Panc1 (cell line): ENCODE measurements around the gene NALCN. TPM values are rescaled to one million over a fixed set of nuclear protein-coding genes. Genes with fewer than 3 reads are reported as not detected.

Experiments used
- ATAC-seq: fragments of 200-7000 bp; cut with Tn5 transposase; 2 replicates; pipeline ENCODE4 v1.9.1; 2020; ENCODE audit warnings: mild to moderate bottlenecking, moderate library complexity
- BruUV-seq: library from RNA; stranded (reverse); fragments of 400-500 nt; replicated peaks from 2 replicates; lab custom pipeline; 2021; lab: Mats Ljungman, UMichigan
- CTCF ChIA-PET: fragments of 300-600 bp; sonication (Branson Sonifier 250); formaldehyde crosslinking; loops from one replicate; lab custom pipeline; 2022; ENCODE audit warnings: antibody characterized with exemption; lab: Charles Lee
- POLR2A ChIA-PET: fragments of 300-600 bp; sonication (Branson Sonifier 250); formaldehyde crosslinking; loops from one replicate; lab custom pipeline; 2022; ENCODE audit warnings: antibody characterized with exemption; lab: Charles Lee
- DNase-seq: peaks from one replicate; pipeline ENCODE4 v3.0.0-alpha.2; 2010; ENCODE audit warnings: low read depth, low spot score
- H3K27ac ChIP-seq: 2 replicates; pipeline ENCODE4 v1.5.1; 2011; ENCODE audit warnings: mild to moderate bottlenecking, low read length, inconsistent platforms
- H3K27me3 ChIP-seq: fragments of 200-500 bp; sonication (Bioruptor generic); 2 replicates; pipeline ENCODE4 v1.6.0; 2014; ENCODE audit warnings: low read length, inconsistent platforms; ENCODE audit not compliant: control insufficient read depth, insufficient read depth
- H3K36me3 ChIP-seq: fragments of 200-500 bp; sonication (Bioruptor generic); 2 replicates; pipeline ENCODE4 v1.5.1; 2014; ENCODE audit warnings: inconsistent platforms, mild to moderate bottlenecking, low read length, moderate library complexity; ENCODE audit not compliant: control insufficient read depth, insufficient read depth
- H3K4me1 ChIP-seq: 2 replicates; pipeline ENCODE4 v1.5.1; 2011; ENCODE audit warnings: inconsistent platforms, mild to moderate bottlenecking, low read length, moderate library complexity; ENCODE audit not compliant: control insufficient read depth, insufficient read depth
- H3K4me3 ChIP-seq, 2 experiments: 2 replicates each; pipeline ENCODE4 v1.5.1; 2011 to 2012; ENCODE audit warnings: low read depth in 2 of 2, low read length in 2 of 2, mild to moderate bottlenecking in 2 of 2, inconsistent platforms in 1 of 2, moderate library complexity in 1 of 2
- H3K9me3 ChIP-seq: fragments of 200-500 bp; sonication (Bioruptor generic); 2 replicates; pipeline ENCODE4 v1.5.1; 2014; ENCODE audit warnings: low read depth, mild to moderate bottlenecking, inconsistent platforms, low read length, moderate library complexity; ENCODE audit not compliant: control insufficient read depth, insufficient read depth
- POLR2AphosphoS5 ChIP-seq: IDR thresholded peaks from 2 replicates; pipeline ENCODE4 v1.6.1; 2012; ENCODE audit warnings: mild to moderate bottlenecking, low read depth, low read length, moderate library complexity
- SIN3A ChIP-seq: IDR thresholded peaks from 2 replicates; pipeline ENCODE4 v1.6.1; 2012; ENCODE audit warnings: low read depth, mild to moderate bottlenecking, low read length, moderate library complexity, borderline replicate concordance; ENCODE audit not compliant: insufficient read depth
- TCF7L2 ChIP-seq: IDR thresholded peaks from 2 replicates; pipeline ENCODE4 v1.6.1; 2011; ENCODE audit warnings: mild to moderate bottlenecking, low read depth, low read length, inconsistent platforms
- in situ Hi-C: cut with HindIII; loops from 2 replicates; pipeline ENCODE4 v1.10.0; 2016; ENCODE audit warnings: low sequenced_read_pairs, low pct_unique_long_range_greater_than_20kb
- intact Hi-C: fragments of 100-400 bp; cut with micrococcal nuclease; formaldehyde crosslinking; loops from one replicate; pipeline ENCODE4 v1.10.0; 2022; ENCODE audit not compliant: unreplicated experiment
- total RNA-seq: library from RNA; stranded (reverse); gene quantifications from one replicate; pipeline ENCODE4 v1.2.1, GENCODE V29; 2021; ENCODE audit not compliant: unreplicated experiment
- TF ChIP-seq, protein P1 (sequence below), 2 experiments: IDR thresholded peaks; 2 replicates each; pipeline ENCODE4 v1.6.1; 2011 to 2012; ENCODE audit warnings: low read depth in 2 of 2, control low read depth in 1 of 2, low read length in 1 of 2, mild to moderate bottlenecking in 1 of 2, moderate library complexity in 1 of 2; ENCODE audit not compliant: insufficient read depth in 1 of 2
- TF ChIP-seq, protein P2 (sequence below): fragments of 450-650 bp; IDR thresholded peaks from 2 replicates; pipeline ENCODE4 v1.5.1; 2017; ENCODE audit warnings: mild to moderate bottlenecking

Gene NALCN
- total RNA-seq, 1 experiment from 2014 or later, result 10.9 TPM

DNA sequence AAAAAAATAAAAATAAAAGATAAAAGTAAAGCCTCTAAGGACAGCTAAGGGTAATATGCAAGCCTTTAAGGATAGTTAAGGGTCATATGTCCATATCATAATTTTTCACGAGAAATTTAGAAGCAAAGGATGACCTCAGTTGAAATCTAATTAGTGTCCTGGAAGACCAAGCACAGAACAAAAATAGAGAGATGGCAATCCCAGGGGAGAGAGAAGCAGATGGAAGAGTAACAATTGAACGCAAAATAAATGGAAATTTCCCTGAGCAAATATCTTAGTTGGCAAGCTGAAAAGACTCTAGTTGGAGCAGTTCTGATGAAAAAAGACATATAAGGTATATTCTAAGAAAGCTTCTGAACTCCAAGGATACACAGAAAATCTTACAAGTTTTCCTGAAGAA is 275.4 kb downstream of the NALCN start:
- BruUV-seq, result no TSS peak
- in situ Hi-C loops (no loop called here), intact Hi-C loops (loop anchor here (5.0 kb wide), 1 partner anchor 801 kb away; no protein-coding TSS in a partner anchor)
- Histone ChIP-seq H3K4me3 (no peak overlapping the region), H3K27ac (no peak overlapping the region), H3K27me3 (no peaks in the 10 kb centered on the region), H3K9me3 (no peaks in the 10 kb centered on the region), H3K4me1 (no peaks in the 10 kb centered on the region; the same call in 1 of the 2 replicates), H3K36me3 (no peaks in the 10 kb centered on the region)
- TF ChIP-seq POLR2AphosphoS5, result no peak
- TF ChIP-seq, protein P1, sequence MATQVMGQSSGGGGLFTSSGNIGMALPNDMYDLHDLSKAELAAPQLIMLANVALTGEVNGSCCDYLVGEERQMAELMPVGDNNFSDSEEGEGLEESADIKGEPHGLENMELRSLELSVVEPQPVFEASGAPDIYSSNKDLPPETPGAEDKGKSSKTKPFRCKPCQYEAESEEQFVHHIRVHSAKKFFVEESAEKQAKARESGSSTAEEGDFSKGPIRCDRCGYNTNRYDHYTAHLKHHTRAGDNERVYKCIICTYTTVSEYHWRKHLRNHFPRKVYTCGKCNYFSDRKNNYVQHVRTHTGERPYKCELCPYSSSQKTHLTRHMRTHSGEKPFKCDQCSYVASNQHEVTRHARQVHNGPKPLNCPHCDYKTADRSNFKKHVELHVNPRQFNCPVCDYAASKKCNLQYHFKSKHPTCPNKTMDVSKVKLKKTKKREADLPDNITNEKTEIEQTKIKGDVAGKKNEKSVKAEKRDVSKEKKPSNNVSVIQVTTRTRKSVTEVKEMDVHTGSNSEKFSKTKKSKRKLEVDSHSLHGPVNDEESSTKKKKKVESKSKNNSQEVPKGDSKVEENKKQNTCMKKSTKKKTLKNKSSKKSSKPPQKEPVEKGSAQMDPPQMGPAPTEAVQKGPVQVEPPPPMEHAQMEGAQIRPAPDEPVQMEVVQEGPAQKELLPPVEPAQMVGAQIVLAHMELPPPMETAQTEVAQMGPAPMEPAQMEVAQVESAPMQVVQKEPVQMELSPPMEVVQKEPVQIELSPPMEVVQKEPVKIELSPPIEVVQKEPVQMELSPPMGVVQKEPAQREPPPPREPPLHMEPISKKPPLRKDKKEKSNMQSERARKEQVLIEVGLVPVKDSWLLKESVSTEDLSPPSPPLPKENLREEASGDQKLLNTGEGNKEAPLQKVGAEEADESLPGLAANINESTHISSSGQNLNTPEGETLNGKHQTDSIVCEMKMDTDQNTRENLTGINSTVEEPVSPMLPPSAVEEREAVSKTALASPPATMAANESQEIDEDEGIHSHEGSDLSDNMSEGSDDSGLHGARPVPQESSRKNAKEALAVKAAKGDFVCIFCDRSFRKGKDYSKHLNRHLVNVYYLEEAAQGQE (IDR thresholded peaks at IDR 0.05; ENCODE audit: insufficient read depth in 1 of 2, low read depth in 2 of 2, low read length in 1 of 2), result no peak
- no peak for TF ChIP-seq SIN3A
- TF ChIP-seq, protein P2, sequence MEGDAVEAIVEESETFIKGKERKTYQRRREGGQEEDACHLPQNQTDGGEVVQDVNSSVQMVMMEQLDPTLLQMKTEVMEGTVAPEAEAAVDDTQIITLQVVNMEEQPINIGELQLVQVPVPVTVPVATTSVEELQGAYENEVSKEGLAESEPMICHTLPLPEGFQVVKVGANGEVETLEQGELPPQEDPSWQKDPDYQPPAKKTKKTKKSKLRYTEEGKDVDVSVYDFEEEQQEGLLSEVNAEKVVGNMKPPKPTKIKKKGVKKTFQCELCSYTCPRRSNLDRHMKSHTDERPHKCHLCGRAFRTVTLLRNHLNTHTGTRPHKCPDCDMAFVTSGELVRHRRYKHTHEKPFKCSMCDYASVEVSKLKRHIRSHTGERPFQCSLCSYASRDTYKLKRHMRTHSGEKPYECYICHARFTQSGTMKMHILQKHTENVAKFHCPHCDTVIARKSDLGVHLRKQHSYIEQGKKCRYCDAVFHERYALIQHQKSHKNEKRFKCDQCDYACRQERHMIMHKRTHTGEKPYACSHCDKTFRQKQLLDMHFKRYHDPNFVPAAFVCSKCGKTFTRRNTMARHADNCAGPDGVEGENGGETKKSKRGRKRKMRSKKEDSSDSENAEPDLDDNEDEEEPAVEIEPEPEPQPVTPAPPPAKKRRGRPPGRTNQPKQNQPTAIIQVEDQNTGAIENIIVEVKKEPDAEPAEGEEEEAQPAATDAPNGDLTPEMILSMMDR, result no peak
- TF ChIP-seq TCF7L2, result no peak
- DNase-seq, result no peak
- CTCF ChIA-PET, result no interaction called here
- no peak for ATAC-seq
- POLR2A ChIA-PET, result no interaction called here

DNA sequence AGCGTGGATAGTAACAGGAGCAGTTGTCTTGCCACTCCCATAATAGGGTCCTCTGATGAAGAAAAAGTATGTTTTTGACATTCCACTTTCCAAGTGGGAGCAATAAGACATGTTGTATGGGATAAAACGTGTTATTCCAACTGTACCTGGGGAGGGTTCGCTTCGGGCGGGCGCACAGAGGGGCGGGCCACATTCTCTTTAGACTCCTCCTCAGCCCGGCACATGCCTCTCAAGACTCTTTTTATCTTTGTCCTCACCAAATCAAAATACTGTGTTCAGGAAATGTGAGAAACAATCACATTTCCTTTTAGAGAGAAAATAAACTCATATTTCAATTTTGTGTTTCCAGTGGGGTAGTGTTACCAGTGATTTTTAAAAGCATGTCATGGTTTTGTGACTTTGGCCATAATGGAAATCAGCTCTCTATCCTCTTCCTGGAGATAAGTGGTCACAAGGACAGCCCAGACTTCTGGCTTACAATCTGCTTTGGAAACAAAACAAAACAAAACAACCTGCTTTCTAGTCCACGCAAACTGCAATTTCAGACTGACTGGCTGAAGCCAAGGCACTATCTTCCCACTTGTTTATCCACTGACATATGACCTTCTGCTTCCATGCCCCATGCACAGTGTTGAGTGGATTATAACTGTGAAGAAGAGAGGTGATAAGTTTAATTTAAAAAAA is 276.1 kb downstream of the NALCN start:
- no peak for ATAC-seq
- no peak for DNase-seq
- no TSS peak for BruUV-seq
- ChIA-PET POLR2A (no interaction called here), CTCF (no interaction called here)
- H3K9me3 ChIP-seq, result no peaks in the 10 kb centered on the region
- H3K4me3 ChIP-seq, result no peak overlapping the region
- TF ChIP-seq, protein P1 (IDR thresholded peaks at IDR 0.05; ENCODE audit: insufficient read depth in 1 of 2, low read depth in 2 of 2, low read length in 1 of 2), result no peak
- no peak for TF ChIP-seq POLR2AphosphoS5
- TF ChIP-seq, protein P2, result no peak
- no peak for TF ChIP-seq TCF7L2
- TF ChIP-seq SIN3A, result no peak
- intact Hi-C loops (loop anchor here (5.0 kb wide), 1 partner anchor 802 kb away; no protein-coding TSS in a partner anchor), in situ Hi-C loops (no loop called here)
- no peaks in the 10 kb centered on the region for H3K27me3 ChIP-seq
- no peaks in the 10 kb centered on the region for H3K4me1 ChIP-seq
- no peak overlapping the region for H3K27ac ChIP-seq
- no peaks in the 10 kb centered on the region for H3K36me3 ChIP-seq
